ENCODE data around the gene HKDC1.

DNA sequence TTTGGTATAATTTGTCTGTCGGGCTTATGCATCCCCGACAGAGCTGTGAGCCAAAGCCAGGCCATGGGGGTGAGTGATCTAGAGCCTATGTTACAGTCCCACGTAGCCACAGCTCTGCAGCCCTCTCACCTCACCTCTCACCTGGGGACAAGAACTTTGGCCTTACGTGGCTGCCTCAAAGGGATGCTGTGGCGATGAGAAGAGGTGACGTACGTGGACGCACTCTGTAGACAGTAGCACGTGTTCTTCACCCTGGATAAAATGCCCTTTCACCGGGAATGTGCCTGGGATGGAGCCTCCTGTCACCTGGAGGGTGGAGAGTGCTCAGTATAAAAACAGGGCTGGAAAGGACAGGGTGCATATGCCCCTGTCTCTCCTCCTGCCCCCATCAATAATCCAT, 5.5 kb downstream of the HKDC1 start:
- no peak for TF ChIP-seq EP300 (IDR thresholded peaks at IDR 0.05)
- TF ChIP-seq, protein P1, sequence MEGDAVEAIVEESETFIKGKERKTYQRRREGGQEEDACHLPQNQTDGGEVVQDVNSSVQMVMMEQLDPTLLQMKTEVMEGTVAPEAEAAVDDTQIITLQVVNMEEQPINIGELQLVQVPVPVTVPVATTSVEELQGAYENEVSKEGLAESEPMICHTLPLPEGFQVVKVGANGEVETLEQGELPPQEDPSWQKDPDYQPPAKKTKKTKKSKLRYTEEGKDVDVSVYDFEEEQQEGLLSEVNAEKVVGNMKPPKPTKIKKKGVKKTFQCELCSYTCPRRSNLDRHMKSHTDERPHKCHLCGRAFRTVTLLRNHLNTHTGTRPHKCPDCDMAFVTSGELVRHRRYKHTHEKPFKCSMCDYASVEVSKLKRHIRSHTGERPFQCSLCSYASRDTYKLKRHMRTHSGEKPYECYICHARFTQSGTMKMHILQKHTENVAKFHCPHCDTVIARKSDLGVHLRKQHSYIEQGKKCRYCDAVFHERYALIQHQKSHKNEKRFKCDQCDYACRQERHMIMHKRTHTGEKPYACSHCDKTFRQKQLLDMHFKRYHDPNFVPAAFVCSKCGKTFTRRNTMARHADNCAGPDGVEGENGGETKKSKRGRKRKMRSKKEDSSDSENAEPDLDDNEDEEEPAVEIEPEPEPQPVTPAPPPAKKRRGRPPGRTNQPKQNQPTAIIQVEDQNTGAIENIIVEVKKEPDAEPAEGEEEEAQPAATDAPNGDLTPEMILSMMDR (IDR thresholded peaks at IDR 0.05): no peak
- TF ChIP-seq POLR2AphosphoS5 (IDR thresholded peaks at IDR 0.05): no peak
- no peak for TF ChIP-seq POLR2A (IDR thresholded peaks at IDR 0.05)

All from suprapubic skin (tissue), 4 donors.